Measurements from ENCODE around the gene EMC10. TPM values are rescaled to one million over a fixed set of nuclear protein-coding genes. Genes with fewer than 3 reads are reported as not detected.

The EMC10 gene
- total RNA-seq, 1 donor from 2014 or later = 123 TPM

- no peak for DNase-seq (ENCODE audit: low read depth)
- H3K4me3 ChIP-seq (ENCODE audit: low read depth, low read length) = no peak overlapping the region
- TF ChIP-seq CTCF (conservative IDR thresholded peaks at IDR 0.05; ENCODE audit: low read depth, low read length) = no peak
These were observed 38.9 kb downstream of the EMC10 start for GRCh38 chr19:50515168-50515561.

GRCh38 chr19:50516456-50516855 is 40.1 kb downstream of the EMC10 start:
- no peak for DNase-seq (ENCODE audit: low read depth)
- H3K4me3 ChIP-seq (ENCODE audit: low read depth, low read length) = no peak overlapping the region
- TF ChIP-seq CTCF (conservative IDR thresholded peaks at IDR 0.05; ENCODE audit: low read depth, low read length) = no peak

GRCh38 chr19:50516964-50517703 is 40.8 kb downstream of the EMC10 start:
- no peak for DNase-seq (ENCODE audit: low read depth)
- TF ChIP-seq CTCF (conservative IDR thresholded peaks at IDR 0.05; ENCODE audit: low read depth, low read length) = no peak
- no peak overlapping the region for H3K4me3 ChIP-seq (ENCODE audit: low read depth, low read length)

GRCh38 chr19:50517704-50518075 is 41.4 kb downstream of the EMC10 start:
- H3K4me3 ChIP-seq (ENCODE audit: low read depth, low read length) = no peak overlapping the region
- no peak for DNase-seq (ENCODE audit: low read depth)
- no peak for TF ChIP-seq CTCF (conservative IDR thresholded peaks at IDR 0.05; ENCODE audit: low read depth, low read length)

GRCh38 chr19:50518091-50519005 is 42.0 kb downstream of the EMC10 start:
- DNase-seq (ENCODE audit: low read depth) = no peak
- no peak for TF ChIP-seq CTCF (conservative IDR thresholded peaks at IDR 0.05; ENCODE audit: low read depth, low read length)
- no peak overlapping the region for H3K4me3 ChIP-seq (ENCODE audit: low read depth, low read length)

GRCh38 chr19:50519006-50519575 is 42.8 kb downstream of the EMC10 start:
- no peak for DNase-seq (ENCODE audit: low read depth)
- no peak for TF ChIP-seq CTCF (conservative IDR thresholded peaks at IDR 0.05; ENCODE audit: low read depth, low read length)
- H3K4me3 ChIP-seq (ENCODE audit: low read depth, low read length) = no peak overlapping the region
